ENCODE measurements around the gene CFDP1.

The CFDP1 gene

DNA sequence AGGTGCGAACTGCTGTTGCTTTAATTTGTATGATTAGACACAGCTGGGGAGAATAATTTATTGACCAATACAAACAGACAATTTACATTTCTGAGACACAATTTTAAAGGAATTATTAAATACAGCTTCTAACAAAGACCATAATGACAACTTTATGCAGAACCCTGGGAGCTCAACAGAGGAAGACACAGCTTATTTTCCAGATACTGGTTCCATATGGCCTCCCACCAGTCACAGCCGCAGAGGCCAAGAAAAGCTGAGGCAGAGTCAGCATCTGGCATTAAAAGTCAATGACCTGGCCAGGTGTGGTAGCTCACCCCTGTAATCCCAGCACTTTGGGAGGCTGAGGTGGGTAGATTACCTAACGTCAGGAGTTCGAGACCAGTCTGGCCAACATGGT is 115.8 kb downstream of the CFDP1 start:
- no peak for DNase-seq

DNA sequence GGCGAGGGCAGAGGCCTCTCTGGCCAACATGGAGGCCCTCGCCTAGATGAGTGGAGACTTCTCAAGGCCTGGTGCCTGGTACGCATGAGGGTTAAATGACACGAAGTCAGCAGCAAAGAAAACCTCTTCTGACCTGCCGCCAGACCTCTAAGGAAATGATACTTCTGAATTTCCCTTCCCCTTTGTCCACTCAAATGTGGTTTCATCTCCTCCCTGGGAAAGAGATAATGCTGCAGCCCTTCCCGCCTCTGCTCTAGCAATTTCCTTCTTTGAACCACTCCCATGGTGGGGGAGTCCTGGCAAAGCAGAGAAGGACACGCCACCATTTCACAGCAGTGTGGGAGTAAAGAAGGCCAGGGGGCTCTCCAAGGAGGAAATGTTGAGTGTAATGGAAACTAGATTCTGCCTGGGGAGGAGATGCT is 116.2 kb downstream of the CFDP1 start:
- no peak for DNase-seq

DNA sequence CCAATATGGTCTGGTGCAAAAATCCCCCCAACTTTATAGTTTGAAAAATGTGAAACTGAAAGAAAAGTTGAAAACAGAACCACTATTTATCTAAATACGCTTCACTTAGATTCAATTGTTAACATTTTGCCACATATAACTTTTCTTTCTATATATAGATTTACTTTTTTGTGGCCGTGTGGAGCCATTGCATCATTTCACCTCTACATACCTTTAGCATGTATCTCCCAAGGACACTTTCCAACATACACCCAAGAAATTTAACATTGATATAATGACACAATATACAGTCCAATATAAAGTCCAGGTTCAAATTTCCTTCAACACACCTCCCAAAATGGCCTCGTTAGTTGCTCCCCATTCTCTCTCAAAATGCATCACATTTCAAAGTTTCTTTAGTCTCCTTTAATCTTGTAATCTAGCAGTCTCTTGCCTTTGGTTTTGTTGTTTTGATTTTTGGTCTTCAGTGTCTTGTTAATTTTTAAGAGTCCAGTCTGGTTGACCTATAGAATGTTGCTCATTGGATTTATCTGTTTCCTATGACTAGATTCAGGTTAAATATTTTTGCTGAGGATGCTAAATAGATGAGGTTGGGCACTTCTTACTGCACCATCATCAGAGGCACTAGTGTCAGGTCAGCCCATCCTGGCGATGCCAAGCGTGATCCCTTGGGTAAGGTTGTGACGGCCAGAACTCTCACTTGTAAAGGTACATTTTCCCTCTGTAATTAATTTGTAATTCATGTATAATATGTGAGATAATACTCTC is 117.6 kb downstream of the CFDP1 start:
- DNase-seq: no peak

DNA sequence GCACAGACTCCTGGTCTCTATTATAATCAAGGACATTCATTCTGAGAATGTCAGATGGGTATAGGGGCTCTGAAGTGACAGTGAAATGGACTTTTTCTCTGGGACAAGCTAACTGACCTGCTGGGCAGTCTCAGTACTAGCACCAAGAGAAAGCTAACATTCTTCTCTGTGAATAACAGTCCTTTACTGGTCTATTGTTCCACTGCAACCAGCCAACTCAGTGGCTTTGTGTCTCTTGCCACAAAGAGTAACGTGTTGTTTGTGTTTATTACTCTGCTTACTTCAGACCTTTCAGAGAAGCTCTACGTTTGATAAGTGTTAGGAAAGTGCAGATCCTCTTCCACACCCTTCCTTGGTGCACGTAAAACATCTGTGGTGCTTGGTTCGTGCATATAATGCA is 120.4 kb downstream of the CFDP1 start:
- DNase-seq: no peak

DNA sequence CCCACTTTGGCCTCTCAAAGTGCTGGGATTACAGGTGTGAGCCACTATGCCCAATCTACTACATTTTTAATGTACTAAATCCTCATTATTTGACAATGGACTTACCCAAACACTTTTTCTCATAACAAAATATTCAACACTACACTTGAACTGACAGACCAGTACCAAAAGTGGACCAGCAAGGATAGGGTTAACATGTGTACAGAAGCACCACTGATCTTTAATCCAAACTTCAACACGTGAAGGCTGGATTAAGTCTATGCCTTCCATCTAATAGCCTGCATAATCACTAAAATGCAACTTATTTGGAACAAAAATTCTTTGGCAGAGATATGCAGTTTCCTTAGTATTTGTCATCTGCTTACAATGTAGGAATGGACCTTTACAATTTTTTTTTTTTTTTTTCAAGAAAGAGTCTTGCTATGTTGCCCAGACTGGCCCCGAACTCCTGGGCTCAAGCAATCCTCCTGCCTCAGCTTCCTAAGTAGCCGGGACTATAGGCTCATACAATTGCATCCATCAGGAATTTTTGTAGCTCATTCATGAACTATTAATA is 121.8 kb downstream of the CFDP1 start:
- DNase-seq: no peak

DNA sequence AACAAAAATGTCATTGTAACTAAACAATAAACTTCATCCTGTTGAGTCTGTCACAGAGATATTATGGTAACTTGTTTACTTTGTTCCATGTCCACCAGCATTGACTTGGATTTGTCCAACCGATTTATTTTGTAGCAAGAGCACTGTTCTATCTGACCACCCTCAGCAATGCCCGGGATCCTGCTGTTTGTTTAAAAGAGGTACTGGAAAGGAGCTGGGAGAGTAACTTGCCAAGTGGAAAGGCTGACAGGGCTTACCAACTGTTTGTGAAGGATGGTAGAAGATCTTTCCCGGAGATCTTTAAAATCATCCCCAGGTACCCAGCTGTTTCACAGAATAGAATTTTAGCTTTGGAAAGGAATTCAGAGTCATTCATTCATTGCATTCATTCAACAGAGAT is 122.8 kb downstream of the CFDP1 start:
- no peak for DNase-seq

DNA sequence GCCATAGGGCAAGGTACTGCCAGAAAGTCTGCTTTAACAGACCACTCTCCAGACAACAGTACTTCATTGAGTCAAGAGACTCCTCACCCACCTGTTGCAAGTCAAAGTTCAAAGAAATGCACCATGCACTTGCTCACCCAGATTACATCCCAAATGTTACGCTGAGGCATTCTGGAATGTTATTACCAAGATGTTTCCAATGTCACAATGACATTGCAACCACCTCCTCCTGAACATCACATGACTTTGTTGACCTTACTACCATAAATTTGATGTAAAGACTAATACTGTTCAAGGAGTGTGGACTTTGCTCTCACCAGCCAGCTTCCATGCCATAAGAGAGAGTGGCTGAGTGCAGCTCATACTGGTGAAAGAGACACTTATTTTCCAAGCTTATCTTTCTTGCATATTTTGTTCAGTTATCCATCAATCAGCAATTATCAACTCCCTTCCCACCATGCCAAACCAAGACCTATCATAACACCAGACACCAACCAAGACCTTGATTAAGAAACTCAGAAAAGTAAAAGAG is 123.3 kb downstream of the CFDP1 start:
- no peak for DNase-seq

DNA sequence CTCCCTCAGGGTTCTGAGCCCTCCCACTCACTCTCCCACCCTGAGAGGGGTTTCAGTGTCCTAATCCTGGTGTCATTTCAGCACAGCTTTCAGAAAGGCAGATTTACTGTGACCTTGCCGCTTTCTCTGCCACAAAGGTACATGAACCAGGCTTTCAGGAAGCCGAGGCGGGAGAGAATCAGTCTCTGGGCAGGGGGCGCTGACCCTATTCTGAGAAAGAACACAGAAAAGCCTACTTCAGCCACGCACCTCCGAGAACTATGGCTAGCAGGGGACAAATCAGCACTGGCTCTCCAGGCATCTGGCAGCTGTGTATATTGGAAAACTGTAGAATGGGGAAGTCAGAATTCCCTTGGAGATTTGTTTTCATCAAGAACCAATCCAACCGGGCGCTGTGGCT is 124.1 kb downstream of the CFDP1 start:
- no peak for DNase-seq

DNA sequence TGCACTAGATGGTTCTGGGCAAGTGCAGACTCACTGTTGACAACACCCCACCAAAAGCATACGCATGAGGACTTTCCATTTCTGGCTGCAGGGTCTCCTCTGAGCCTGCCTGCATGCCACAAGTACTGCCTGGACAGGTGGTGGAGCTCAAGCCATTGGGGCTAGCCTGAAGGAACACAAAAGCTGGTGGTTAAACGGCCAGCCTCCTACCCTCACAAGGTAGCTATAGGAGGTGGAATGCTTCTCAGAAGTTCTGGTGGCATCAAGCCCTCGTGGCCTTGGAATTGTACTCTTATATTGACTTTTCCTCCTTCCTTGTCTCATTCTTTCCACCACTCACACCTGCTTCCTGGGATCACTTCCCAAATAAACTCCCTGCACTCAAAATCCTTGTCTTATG is 125.3 kb downstream of the CFDP1 start:
- no peak for DNase-seq

DNA sequence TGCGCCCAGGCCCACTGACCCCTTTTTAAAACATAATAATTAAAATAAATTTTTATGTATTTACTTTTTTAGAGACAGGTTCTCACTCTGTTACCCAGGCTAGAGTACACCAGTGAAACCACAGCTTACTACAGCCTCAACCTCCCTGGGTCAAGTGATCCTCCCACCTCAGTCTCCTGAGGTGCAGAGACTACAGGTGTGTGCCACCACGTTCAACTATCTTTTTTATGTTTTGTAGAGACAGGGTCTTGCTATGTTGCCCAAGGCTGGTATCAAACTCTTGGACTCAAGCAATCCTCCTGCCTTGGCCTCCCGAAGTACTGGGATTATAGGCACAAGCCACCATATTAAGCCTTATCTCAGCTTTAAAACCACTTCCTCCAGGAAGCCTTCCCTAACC is 125.8 kb downstream of the CFDP1 start:
- DNase-seq: no peak

DNA sequence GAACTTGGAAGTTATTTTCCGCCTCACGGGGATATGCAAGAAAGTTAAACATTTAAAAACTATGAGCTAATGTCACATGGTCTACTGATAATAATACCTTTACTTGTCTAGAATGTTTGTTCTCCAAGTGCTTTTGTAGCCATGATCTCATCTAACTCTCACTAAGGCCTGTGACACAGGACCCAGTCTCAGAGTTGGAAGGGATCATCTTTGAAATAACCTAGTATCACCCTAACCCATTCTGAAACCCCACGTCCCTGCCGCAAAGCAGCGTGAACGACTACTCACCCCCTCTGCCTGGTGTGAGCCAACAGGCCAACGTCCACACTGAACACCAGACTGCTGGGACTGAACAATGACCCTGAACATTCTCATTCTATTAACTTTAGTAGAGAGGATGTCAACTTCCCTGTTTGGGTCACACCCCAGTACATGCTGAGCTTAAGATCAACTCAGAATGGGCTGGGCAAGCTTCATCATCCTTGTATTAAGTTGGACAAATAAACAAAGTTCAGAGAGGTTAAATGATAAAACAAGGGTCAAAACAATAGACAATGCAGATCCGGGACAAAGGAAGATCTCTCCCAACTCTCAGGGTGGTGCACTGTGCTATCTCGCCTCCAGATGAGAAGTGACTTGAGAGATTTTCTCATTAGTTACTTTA is 127.1 kb downstream of the CFDP1 start:
- DNase-seq: no peak

DNA sequence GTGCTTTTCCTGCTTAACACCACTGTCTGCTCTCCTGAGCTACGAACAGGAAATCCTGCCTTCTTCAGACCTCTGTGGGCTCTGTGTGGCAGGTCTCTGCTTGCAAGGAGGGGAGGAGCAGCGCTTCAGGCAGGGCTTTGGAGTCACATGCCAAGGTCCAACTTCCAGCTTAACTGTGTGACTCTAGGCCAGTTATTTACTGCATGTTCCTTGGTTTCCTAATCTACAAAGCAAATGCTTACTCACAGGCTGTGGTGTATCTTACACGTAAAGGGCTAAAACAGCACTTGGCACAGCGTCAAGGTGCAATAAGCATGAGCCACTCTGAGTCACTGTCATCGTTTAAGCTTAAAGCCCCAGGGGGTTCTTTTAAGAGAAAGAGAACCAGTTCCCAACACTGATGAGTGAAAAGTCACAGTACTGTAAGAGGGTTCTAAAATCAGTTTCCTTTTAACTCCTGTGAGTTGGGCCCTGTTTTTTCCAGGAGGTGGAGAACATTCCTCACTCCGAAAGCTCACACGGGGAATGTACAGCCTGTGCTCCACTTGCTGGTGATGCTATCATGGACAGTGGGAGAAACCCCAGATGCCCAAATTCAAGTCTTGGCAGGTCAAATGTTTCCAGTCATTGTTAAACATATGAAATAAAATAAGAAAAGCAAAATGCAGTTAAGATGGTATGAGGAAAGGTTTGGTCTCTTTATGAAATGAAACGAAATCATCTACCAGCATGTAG is 127.8 kb downstream of the CFDP1 start:
- peak; percentile 99 for DNase-seq

DNA sequence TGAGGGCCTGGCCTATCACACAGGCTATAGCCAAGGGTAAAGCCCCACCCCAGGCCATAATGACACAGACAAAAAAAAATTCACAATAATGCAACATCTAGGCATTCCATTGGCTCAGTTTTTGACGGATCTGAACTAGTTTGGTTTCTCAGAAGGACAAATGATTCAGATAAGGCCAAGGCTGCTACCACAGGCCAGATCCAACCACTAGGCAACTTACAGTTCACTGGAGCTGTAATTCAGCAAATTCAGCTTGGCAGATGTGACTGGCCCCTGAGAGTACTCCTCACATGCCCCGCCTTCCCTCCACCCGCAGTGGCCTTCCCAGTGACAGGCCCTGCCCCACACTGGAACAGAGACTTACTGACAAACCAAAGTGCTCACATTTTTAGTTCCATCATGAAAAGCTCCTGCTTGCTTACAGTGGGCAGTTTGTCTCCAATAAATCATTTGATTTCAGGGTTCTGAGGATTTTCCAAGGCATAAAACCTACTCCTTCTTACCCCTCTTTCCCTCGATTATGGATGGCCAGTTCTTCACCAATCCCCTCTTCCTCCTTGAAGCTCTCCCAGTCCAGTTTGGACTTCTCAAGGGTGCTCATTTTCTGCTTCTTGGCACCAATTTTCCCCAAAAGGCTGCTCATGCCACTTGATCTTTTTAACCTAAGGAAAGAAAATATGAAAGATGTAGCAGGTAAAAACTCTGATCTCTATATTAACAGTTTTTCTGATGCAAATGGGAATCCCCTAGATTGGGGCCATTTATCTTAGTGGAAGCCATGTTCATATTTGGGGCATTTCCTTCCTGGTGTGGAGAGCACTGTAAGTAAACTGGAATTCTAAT is 128.6 kb downstream of the CFDP1 start:
- DNase-seq: no peak

DNA sequence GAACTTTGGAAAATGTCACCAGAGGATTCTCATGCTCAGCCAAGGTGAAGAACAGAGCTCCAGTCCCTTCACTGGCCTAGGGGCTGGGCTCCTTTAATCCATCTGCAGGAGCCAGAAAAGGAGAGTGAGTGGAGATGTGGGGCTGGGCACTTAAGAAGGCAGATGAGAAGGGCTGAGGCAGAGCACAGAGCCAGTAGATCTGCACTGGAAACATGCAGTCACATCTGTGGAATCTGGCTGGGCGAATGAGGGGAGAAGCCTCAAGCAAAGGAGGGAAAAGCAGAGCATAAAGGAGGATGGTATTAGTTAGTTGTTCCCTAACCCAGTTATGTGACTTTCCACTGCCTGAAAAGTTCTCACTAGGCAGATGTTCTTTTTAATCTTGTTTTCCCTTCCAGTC is 131.5 kb downstream of the CFDP1 start:
- DNase-seq: no peak

DNA sequence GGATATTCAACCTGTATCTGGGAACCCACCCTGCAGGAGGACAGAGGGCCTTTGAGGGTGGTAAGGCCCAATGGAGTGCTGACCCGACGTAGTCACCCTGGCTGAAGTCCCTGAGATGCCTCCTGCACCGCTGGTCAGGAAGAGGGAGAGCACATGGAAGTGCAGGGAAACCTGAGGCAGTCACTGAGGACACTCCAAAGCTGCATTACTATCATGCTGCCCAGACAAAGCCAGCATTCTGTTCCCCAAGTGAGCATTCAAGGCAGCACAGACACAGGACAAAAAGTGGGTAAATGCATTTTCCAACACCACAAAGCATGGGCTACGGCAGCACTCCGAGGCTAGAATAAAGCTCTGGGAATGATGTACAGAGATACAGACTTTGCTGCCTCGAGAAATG is 135.0 kb downstream of the CFDP1 start:
- DNase-seq: no peak

DNA sequence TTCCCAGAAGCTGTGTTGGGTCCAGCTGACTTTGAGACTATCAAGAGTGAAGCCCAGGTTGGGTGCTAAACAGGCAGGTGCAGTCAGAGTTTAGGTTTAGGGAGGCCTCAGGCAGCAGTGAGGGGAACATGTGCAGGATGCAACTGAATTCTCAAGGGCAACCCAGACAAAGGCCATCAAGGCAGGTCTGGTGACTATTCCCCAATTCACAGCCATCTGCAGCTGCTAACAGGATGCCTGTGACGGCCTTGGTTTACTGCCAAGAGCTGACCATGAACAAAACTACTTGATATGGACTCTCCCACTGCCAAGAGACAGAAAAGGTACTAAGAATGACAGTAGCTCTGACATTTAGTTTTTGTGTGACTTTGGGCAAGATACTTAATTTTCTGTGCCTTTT is 136.7 kb downstream of the CFDP1 start:
- no peak for DNase-seq

DNA sequence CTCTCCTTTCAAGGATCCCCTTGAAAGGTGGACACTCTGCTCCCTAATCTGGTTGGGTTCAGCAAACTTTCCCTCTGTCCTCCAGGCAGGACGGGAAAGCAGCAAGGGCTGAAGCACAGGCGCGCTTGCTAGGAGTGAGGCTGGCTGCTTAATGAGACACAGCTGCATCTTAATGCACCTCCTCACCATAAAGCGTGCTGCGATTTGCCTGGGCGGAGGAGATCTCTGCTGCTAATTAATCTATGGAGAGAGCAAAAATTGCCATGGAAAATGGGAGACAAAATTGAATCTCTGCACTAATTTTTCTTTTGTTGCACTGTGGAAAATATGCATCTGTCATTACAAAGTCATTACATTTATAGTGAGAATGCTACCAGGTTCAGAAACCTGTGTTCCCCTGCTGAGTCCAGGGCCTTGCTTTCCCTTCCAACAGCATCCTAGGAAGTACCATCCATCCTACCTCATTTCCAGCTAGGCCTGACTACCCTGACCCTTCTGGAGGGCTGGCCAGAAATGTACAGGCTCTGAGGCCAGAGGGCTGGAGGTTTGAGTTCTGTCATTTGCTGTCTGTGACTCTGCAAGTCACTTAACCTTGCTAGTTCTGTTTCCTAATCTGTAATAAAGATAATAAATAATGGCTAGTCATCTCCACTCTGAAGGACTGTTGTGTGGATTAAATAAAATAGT is 138.4 kb downstream of the CFDP1 start:
- no peak for DNase-seq

DNA sequence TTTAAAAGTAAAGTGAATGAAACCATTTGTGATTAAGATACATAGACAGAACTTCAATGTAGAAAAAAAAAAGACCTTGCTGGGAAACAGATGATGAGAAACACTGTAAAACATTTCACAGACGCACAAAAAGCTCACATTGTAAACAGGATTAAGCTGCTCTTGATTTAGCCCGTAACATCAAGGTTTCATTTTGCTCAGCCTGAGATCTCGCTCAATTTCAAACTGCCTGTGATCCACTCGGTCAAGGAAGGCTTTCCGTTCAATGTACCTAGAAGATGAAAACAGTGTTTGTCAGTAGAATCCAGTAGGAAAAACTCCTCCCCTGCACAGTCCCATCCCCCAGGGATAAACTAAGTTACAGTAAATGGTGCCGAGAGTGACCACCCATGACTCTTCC is 139.5 kb downstream of the CFDP1 start:
- DNase-seq: no peak

DNA sequence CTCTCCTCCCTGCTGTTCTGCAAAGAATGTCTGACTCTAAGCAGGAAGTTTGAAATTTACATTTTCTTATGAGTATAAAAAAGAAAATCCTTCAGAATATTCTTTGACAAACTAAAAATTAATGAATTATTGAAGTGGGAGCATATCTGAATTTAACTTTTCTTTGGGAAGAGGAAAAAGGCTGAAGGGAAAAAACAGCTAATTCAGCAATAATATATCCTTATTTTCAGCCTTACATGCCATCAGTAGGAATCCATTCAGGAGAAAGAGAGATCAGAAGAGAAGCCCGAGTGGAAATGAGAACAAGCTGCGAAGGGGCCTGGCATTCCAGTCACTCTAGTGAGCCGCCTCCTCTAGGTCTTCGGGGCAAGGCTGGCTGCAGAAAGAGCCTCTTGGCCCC is 140.1 kb downstream of the CFDP1 start:
- no peak for DNase-seq

DNA sequence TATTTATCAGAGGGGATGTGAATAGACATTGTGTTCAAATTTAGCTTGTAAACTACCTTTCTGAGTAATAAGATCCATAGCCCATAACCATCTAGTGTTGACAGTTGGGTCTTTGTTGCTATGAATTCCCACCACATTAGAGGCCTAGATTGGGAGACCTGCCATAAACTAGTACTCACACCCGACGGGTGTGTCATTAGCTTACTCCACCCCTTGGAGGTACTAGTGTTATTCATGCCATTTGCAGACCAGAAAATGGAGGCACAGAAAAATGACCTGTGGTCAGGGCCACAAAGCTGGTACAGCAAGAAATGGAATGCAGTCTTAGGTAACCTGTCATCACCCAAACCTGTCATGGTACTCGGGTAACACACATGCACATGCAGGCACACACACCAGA is 140.6 kb downstream of the CFDP1 start:
- no peak for DNase-seq

DNA sequence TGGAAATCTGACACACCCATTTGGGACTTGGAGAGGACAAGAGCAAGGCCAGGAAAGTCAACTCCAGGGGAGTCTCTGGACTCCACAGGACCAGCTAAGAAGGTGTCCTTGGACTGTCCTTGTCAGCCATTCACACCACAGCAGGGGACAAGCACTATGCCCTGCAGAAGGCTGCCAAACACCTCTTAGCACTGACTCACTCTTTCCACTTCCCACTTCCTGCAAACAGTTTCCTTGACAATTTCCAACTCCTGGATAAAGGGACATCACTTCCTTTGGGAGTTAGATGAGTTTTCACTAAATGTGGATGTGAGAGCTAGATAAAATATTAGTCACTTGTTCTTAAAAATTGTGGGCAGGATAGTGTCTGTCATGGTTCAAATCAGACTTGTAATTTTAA is 144.1 kb downstream of the CFDP1 start:
- DNase-seq: no peak

DNA sequence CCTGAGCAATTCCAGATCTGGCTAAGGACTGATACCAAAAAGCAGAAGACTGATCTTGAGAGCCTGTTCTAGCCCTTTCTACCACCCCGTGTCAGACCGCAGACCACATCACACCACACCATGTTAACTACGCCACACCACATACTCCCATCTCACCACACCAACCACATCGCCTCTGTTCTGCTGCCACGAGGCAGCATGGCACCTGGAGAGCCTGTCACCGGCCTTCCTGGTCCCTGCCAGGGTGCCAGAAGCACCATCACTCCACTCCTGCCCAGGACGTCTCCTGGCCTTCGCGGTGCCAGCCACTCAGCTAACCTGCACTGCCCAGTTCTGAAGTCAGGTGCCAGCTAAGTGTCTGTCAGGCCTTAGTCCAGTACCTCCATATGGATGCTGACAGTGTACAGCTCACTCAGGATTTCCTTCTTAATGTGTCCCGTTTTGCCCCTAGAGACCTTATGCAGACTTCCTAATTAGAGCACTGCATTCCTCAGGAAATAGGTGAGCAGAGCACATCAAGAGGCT is 144.6 kb downstream of the CFDP1 start:
- no peak for DNase-seq
